LNCaP clone FGC (cell line): ENCODE data around the gene TENM4.

Experiments used
- DNase-seq: peaks from one replicate; pipeline ENCODE4 v3.0.0-alpha.2; 2011; ENCODE audit warnings: low read depth
- H3K4me3 ChIP-seq: 2 replicates; pipeline ENCODE4 v1.5.1; 2011; ENCODE audit warnings: mild to moderate bottlenecking, low read depth, low read length, control low read depth
- TF ChIP-seq, protein P1 (sequence below): IDR thresholded peaks from 2 replicates; pipeline ENCODE4 v1.5.1; 2012; ENCODE audit warnings: mild to moderate bottlenecking; ENCODE audit not compliant: control insufficient read depth, insufficient read depth; ENCODE audit errors: extremely low read depth

TENM4 gene

DNA sequence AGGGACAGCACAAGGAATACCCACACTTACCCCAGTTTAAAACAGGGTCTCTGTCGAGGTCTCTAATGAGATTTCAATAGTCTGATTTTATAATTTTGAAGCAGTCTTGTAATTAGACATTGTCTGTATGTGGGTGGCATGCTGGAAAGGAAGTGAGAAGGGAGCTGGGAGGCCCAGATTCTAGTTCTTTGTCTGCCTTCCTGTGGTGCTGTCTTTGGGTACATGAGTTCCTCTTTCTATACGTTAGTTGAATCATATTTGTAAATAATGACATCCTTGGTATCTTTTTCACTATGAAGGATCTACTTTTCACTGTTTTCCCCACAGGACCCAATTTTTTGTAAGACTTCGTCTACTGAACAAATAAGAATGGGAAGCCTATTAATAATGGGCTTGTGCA is 42.0 kb upstream of the TENM4 start:
- TF ChIP-seq, protein P1, sequence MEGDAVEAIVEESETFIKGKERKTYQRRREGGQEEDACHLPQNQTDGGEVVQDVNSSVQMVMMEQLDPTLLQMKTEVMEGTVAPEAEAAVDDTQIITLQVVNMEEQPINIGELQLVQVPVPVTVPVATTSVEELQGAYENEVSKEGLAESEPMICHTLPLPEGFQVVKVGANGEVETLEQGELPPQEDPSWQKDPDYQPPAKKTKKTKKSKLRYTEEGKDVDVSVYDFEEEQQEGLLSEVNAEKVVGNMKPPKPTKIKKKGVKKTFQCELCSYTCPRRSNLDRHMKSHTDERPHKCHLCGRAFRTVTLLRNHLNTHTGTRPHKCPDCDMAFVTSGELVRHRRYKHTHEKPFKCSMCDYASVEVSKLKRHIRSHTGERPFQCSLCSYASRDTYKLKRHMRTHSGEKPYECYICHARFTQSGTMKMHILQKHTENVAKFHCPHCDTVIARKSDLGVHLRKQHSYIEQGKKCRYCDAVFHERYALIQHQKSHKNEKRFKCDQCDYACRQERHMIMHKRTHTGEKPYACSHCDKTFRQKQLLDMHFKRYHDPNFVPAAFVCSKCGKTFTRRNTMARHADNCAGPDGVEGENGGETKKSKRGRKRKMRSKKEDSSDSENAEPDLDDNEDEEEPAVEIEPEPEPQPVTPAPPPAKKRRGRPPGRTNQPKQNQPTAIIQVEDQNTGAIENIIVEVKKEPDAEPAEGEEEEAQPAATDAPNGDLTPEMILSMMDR = no peak
- H3K4me3 ChIP-seq = no peak overlapping the region
- no peak for DNase-seq

DNA sequence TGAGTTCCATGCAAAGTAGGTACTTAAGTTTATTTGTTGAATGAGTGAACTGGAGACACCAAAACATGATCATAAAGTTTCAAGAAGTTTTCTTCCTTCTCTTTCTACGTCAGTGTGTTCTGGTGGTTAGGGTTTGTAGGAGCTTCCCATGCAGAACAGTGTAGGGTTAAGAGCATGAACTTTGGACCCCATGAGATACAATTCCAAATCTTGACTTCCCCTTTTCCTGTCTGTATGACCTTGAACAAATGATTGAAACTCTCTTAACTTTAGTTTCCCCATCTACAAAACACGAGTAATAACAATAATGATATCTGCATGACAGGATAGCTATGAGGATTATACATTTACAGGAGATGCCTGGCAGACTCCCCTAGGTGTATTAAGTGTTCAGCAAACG is 41.0 kb upstream of the TENM4 start:
- no peak overlapping the region for H3K4me3 ChIP-seq
- no peak for DNase-seq
- TF ChIP-seq, protein P1 = no peak

DNA sequence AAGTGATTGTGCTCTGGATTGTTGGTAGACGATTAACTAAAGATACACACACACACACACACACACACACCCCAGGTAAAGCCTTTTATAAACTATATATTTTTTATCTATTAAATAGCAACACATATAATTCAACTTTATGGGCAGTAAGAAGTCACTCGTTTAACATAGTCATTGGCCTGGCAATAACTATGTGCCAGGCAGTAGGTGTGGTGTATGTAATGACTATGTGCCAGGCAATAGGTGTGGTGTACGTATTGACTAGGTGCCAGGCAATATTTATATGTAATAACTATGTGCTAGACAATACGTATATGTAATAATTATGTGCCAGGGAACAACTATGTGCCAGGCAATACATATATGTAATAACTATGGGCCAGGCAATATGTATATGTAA is 40.0 kb upstream of the TENM4 start:
- no peak for DNase-seq
- TF ChIP-seq, protein P1 = no peak
- no peak overlapping the region for H3K4me3 ChIP-seq

DNA sequence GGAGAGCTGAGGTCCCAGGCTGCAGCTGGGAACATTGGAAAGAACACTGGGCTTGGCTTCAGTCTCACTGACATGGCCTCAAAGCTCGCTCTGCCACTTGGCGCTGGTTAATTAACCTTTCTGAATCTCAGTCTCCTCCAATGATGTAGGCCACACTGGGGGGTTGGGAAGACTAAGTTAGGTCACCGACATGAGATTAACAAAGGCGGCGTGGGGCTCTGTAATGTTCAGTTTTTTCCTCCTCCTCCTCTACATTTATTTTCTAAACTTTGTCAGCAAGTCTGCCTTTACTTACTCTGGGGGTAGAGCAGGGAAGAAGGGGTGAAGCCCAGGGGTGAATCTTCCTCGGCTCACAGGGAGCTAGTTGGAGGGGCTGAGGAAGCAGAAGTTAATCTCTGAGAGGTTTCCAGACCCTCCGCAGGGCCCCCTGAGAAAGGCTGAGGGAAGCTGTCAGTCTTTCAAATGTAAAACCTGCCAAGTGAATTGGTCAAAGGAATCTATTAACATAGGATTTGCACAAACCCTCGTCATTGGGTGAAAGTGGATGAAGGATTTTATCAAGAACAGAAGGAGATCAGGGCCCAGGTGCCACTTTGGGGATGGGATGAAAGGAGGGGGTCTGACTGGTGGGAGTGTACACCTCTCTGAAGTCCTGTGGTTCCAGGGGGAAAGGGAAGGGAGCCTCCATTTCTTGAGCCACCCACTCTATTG is 32.1 kb upstream of the TENM4 start:
- DNase-seq = no peak
- H3K4me3 ChIP-seq = no peak overlapping the region
- TF ChIP-seq, protein P1 = no peak

DNA sequence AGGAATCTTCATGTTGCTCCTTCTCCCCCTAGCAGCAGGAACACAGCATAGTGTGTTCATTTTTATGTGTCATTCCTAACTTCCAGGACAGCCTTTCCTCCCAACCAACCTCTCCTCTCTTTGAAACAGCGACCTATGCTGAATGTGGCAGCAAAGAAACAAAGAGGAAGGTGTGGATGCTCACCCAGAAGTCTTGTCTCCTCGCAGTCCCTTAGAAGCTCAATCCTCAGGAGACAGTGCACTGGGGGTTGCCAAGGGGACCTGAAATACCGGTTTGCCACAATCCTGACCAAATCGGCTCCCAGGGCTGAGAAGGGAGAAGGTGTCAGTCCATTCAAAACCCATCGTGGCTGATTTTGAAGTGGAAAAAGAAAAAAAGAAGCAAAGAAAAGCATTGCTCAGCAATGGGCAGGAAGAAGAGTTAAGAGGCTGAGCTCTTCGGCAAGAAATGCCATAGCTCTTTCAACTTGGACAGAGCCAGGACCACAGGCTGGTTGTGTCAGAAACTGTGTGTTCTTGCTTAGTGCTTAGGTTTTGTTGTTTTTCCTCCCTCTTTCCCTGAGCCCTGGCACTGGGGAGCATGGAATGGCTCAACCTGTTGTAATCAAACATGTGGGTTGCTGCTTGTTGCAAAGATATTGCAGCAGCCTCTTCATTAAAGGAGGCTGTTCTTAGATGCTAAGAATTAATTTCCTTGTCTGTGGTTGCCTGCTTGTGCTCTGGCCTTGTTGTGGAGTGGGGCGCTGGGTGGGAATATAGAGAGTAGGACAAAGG is 30.4 kb upstream of the TENM4 start:
- TF ChIP-seq, protein P1 = no peak
- no peak overlapping the region for H3K4me3 ChIP-seq
- DNase-seq = no peak

DNA sequence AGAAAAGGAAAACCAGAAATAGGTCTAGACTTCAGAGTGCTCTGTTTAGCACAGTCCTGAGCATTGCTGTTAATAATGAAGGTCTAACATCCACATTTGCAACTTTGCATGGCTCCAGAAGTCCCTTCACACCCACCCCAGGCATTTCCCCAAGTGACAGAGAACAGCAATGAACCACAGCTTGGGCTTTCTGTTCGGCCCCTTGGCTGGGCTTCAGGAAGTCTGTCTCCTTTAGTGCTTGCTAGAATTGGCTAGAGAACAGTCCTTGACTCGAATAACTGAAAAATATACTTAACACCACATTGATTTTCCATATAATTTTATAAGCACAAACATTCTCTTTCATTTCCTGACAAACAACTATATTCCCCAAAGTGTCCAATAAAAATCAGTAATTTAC is 29.3 kb upstream of the TENM4 start:
- TF ChIP-seq, protein P1 = no peak
- no peak for DNase-seq
- no peak overlapping the region for H3K4me3 ChIP-seq
